Urinary bladder (tissue), 4 donors: ENCODE results near the gene ATRN. TPM values are rescaled to one million over a fixed set of nuclear protein-coding genes. Genes with fewer than 3 reads are reported as not detected.
"Not testable (repeated sequence)": the region's sequence is repeated elsewhere in the genome, so short reads cannot be mapped to it uniquely, and the experiment has no call there.

Experiments used
- DNase-seq: peaks from one replicate; pipeline ENCODE4 v3.0.0-alpha.2; 2015; ENCODE audit errors: extremely low spot score
- H3K27ac ChIP-seq: one replicate; pipeline ENCODE4 v1.5.1; 2013; ENCODE audit warnings: low read depth, mild to moderate bottlenecking, moderate library complexity
- H3K36me3 ChIP-seq: one replicate; pipeline ENCODE4 v1.6.1; 2013; ENCODE audit warnings: mild to moderate bottlenecking, moderate library complexity; ENCODE audit not compliant: insufficient read depth
- H3K4me1 ChIP-seq: one replicate; pipeline ENCODE4 v1.6.1; 2013; ENCODE audit warnings: mild to moderate bottlenecking, moderate library complexity; ENCODE audit not compliant: insufficient read depth
- H3K4me3 ChIP-seq: one replicate; pipeline ENCODE4 v1.5.1; 2013; ENCODE audit warnings: low read depth, low read length
- WGBS: extraction: QIAGEN DNeasy Blood & Tissue Kit; methylation state at CpG from one replicate; pipeline ENCODE4 v1.1.7; 2013; 5-methylcytosine and 5-hydroxymethylcytosine counted together
- polyA plus RNA-seq: library from polyadenylated mRNA; stranded (reverse); fragments of 200-250 nt; gene quantifications from one replicate; pipeline ENCODE4 v1.2.3, GENCODE V29; 2013
- total RNA-seq: library from RNA; depleted of rRNA; stranded (reverse); fragments of >200 nt; gene quantifications from one replicate; pipeline ENCODE4 v1.2.3, GENCODE V29; 2014
- donor health status: healthy with polysubstance abuse.
- donor health status: healthy.

The ATRN gene
- total and polyA plus RNA-seq, 2 donors: 15.2 to 37.6 TPM

GRCh38 chr20:3615171-3615840, 144.5 kb downstream of the ATRN start:
- not testable (repeated sequence) for H3K36me3 ChIP-seq, H3K4me1 ChIP-seq, H3K4me3 ChIP-seq, DNase-seq, H3K27ac ChIP-seq
- WGBS: 97% methylated on average over 13 of the region's 13 CpGs

DNA sequence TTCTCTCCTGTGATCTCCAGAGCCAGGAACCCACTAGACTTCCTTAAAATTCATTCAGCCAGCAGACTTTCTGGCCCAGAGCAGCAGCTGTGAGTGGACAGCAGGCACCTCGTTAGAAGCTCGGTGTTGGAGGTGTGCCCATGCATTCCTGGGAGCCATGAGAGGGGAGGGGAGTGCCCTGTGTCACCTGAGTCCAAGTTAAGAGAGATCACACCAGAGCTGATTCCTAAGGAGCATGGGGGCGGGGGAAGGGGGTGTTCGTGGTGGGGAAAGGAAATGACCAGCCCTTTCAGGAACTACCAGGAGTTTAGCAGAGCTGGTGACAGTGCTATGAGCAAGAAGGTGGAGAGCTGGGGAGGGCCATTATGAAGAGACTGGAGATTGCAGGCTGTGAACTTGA, 145.4 kb downstream of the ATRN start:
- no peak for DNase-seq
- Histone ChIP-seq H3K36me3 (no peaks in the 10 kb centered on the region), H3K4me1 (peaks cover 1% of the 10 kb centered on the region), H3K4me3 (no peak overlapping the region), H3K27ac (no peak overlapping the region)
- WGBS: 52% methylated on average over 4 of the region's 4 CpGs

GRCh38 chr20:3621111-3621510, 150.3 kb downstream of the ATRN start:
- WGBS: 83% methylated on average over 8 of the region's 8 CpGs
- H3K36me3 ChIP-seq: no peaks in the 10 kb centered on the region

GRCh38 chr20:3622406-3622805, 151.6 kb downstream of the ATRN start:
- 79% methylated on average over 4 of the region's 4 CpGs for WGBS

More at GRCh38 chr20:3621111-3621510, 150.3 kb downstream of the ATRN start:
- H3K4me3 ChIP-seq: no peak overlapping the region
- H3K27ac ChIP-seq: no peak overlapping the region
- peaks cover 1% of the 10 kb centered on the region for H3K4me1 ChIP-seq
- DNase-seq: no peak

GRCh38 chr20:3627476-3627875, 156.7 kb downstream of the ATRN start:
- WGBS: 86% methylated on average over 2 of the region's 2 CpGs
- H3K4me1 ChIP-seq: no peaks in the 10 kb centered on the region
- H3K27ac ChIP-seq: no peak overlapping the region
- DNase-seq: no peak
- H3K36me3 ChIP-seq: no peaks in the 10 kb centered on the region
- no peak overlapping the region for H3K4me3 ChIP-seq

More at GRCh38 chr20:3622406-3622805, 151.6 kb downstream of the ATRN start:
- H3K4me3 ChIP-seq: no peak overlapping the region
- DNase-seq: no peak
- no peaks in the 10 kb centered on the region for H3K36me3 ChIP-seq
- no peaks in the 10 kb centered on the region for H3K4me1 ChIP-seq
- no peak overlapping the region for H3K27ac ChIP-seq

- no peaks in the 10 kb centered on the region for H3K4me1 ChIP-seq
- H3K27ac ChIP-seq: no peak overlapping the region
- 87% methylated on average over 16 of the region's 16 CpGs for WGBS
- no peak for DNase-seq
- no peak overlapping the region for H3K4me3 ChIP-seq
- H3K36me3 ChIP-seq: no peaks in the 10 kb centered on the region
Measured at GRCh38 chr20:3628502-3629314, 157.9 kb downstream of the ATRN start.

- WGBS: 79% methylated on average over 2 of the region's 2 CpGs
- Histone ChIP-seq H3K4me3 (no peak overlapping the region), H3K4me1 (no peaks in the 10 kb centered on the region), H3K36me3 (no peaks in the 10 kb centered on the region), H3K27ac (no peak overlapping the region)
- DNase-seq: no peak
Measured at GRCh38 chr20:3629893-3630292, 159.1 kb downstream of the ATRN start.

DNA sequence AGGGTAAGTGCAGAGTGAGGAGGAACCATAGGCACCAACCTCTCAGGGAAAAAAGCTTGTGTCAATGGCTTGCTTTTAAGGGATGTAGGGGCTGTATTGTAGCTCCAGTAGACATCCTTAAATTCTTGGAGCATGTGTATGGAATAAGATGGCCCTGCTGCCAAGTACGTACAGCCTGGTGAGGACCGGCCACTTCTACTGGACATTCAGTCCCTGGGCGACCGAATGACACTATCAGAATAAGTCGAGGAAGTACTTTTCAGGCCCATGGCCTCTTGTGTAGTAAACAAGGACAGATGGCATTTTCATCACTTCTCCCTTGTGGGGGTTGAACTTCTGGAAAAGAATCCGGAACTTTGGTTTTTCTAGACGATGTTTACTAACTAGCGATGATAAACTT, 159.6 kb downstream of the ATRN start:
- Histone ChIP-seq H3K4me3 (no peak overlapping the region), H3K4me1 (no peaks in the 10 kb centered on the region), H3K36me3 (no peaks in the 10 kb centered on the region), H3K27ac (no peak overlapping the region)
- 84% methylated on average over 8 of the region's 8 CpGs for WGBS
- no peak for DNase-seq

DNA sequence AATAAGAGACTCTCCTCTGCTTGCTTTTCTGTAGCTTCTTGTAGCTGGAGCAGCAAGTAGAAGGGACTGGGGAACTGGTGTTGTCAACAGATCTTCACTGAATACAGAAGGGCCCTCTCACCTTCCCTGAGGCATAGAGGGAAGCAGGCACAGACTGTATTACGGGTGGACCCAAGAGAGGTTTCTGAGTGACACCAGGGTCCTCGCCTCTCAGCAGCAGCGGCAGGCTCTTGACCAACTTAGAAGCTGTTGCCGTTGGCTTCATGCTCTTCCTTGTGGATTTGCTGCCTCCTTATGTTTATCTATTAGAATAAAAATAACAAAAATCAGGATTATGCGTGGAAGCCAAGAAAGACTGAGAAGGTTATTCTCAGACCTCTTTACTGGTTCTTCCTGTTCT, 160.7 kb downstream of the ATRN start:
- Histone ChIP-seq H3K4me3 (no peak overlapping the region), H3K36me3 (no peaks in the 10 kb centered on the region), H3K4me1 (no peaks in the 10 kb centered on the region), H3K27ac (no peak overlapping the region)
- WGBS: 69% methylated on average over 5 of the region's 5 CpGs
- no peak for DNase-seq

- DNase-seq: no peak
- WGBS: 81% methylated on average over 7 of the region's 7 CpGs
- H3K36me3 ChIP-seq: no peaks in the 10 kb centered on the region
- no peaks in the 10 kb centered on the region for H3K4me1 ChIP-seq
- H3K4me3 ChIP-seq: no peak overlapping the region
- no peak overlapping the region for H3K27ac ChIP-seq
Measured at GRCh38 chr20:3632311-3633004, 161.6 kb downstream of the ATRN start.

DNA sequence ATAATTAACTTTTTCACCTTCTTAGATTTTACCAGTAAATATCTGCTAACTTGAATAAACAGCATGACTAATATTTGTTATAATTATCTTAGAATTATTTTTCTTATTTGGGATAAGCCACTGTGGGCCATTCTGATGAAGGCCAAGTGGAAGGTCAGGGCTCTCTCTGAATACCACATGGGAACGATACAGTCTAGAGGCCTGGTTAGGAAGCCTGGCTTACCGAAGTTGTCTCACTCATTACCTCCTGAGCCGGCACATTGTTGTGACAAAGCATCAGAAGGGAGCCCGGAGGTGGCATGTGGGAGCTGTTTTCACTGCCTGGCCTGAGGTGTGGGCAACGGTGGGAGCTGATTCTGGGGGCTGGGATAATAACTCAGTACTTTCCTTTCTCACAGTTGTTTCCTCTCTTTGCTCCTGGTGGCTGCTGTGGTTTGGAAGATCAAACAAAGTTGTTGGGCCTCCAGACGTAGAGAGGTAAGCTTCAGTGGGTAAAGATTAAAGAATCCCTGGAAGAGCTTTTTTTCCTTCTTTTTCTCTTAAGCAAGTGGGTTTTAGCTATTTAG, 163.2 kb downstream of the ATRN start:
- H3K4me3 ChIP-seq: no peak overlapping the region
- H3K27ac ChIP-seq: no peak overlapping the region
- H3K4me1 ChIP-seq: no peaks in the 10 kb centered on the region
- 65% methylated on average over 6 of the region's 6 CpGs for WGBS
- no peaks in the 10 kb centered on the region for H3K36me3 ChIP-seq
- no peak for DNase-seq

DNA sequence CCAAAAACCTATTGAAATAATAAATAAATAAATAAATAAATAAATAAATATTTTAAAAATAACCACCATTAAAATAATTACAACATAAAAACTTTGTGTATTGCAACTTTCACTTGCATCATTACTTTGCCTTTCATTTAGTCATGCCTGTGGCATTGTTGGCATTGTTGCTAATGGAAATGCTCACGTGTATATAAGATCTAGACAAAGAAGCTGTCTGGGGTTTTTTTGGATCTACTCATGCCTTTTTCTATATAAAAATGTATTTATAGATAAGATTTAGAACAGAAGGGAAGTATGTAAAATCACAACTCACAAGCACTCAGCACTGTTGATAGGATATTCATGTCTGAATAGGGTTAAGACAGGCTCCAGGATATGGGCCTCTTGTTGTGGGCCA, 164.5 kb downstream of the ATRN start:
- no peaks in the 10 kb centered on the region for H3K4me1 ChIP-seq
- WGBS: 96% methylated on average over 1 of the region's 1 CpG
- no peak overlapping the region for H3K4me3 ChIP-seq
- H3K36me3 ChIP-seq: peaks cover 2% of the 10 kb centered on the region
- DNase-seq: no peak
- H3K27ac ChIP-seq: no peak overlapping the region

DNA sequence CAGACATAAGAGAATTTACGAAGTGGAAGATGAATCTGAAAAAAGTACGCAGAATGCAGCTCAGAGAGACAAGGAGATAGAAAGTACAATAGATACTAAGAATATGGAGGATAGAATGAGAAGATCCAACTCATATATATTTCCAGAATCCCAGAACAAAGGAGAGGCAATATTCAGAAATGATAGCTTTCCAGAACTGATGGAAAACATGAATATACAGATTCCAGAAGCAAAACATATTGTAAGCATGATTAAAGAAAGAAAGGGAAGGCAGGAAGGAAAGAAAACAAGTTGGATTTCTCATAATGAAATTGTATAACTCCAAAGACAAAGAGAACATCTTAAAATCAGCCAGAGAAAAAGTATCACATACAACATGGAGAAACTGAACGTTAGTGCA, 169.4 kb downstream of the ATRN start:
- Histone ChIP-seq H3K4me3 (no peak overlapping the region), H3K4me1 (no peaks in the 10 kb centered on the region), H3K36me3 (peaks cover 2% of the 10 kb centered on the region), H3K27ac (no peak overlapping the region)
- DNase-seq: no peak
- 96% methylated on average over 3 of the region's 3 CpGs for WGBS
